SU-DHL-6 (cell line): ENCODE results near the gene DST.

Experiments used
- H2AFZ ChIP-seq: fragments of 200-600 bp; sonication (generic); 2 replicates; pipeline ENCODE4 v1.6.1; 2014; ENCODE audit warnings: low read depth, mild to moderate bottlenecking, moderate library complexity, mixed read lengths, antibody characterized with exemption, low read length; ENCODE audit not compliant: severe bottlenecking
- H3F3A ChIP-seq: fragments of 200-600 bp; shearing (Covaris generic); 2 replicates; pipeline ENCODE4 v1.6.0; 2016; ENCODE audit warnings: antibody characterized with exemption, mild to moderate bottlenecking; ENCODE audit not compliant: insufficient read depth
- H3K27ac ChIP-seq: fragments of 200-600 bp; sonication (generic); 2 replicates; pipeline ENCODE4 v1.5.1; 2016; ENCODE audit warnings: low read depth, mild to moderate bottlenecking, low read length, moderate library complexity, mixed read lengths
- H3K27me3 ChIP-seq: fragments of 200-600 bp; sonication (generic), shearing (Covaris generic); 2 replicates; pipeline ENCODE4 v1.6.0; 2014; ENCODE audit warnings: mild to moderate bottlenecking, low read length
- H3K36me3 ChIP-seq: fragments of 200-600 bp; sonication (generic); 2 replicates; pipeline ENCODE4 v1.6.1; 2014; ENCODE audit warnings: mild to moderate bottlenecking, low read length, mixed read lengths
- H3K4me2 ChIP-seq: fragments of 300-600, 200-600 bp; shearing (Covaris generic), sonication (generic); 2 replicates; pipeline ENCODE4 v1.6.0; 2014; ENCODE audit warnings: low read length, low read depth, mild to moderate bottlenecking; ENCODE audit not compliant: poor library complexity, severe bottlenecking
- H3K4me3 ChIP-seq: fragments of 200-600 bp; sonication (generic); 2 replicates; pipeline ENCODE4 v1.5.1; 2014; ENCODE audit warnings: antibody characterized with exemption, low read length, mild to moderate bottlenecking, mixed read lengths; ENCODE audit not compliant: insufficient read depth, poor library complexity, severe bottlenecking
- H3K79me2 ChIP-seq: fragments of 200-600 bp; sonication (generic); 2 replicates; pipeline ENCODE4 v1.6.1; 2014; ENCODE audit warnings: mild to moderate bottlenecking, low read length, moderate library complexity; ENCODE audit not compliant: insufficient read depth
- H3K9ac ChIP-seq: fragments of 200-600 bp; sonication (generic); 2 replicates; pipeline ENCODE4 v1.7.0; 2014; ENCODE audit warnings: mild to moderate bottlenecking, low read length
- H3K9me2 ChIP-seq: fragments of 200-600 bp; sonication (generic); replicated peaks from 2 replicates; pipeline ENCODE4 v1.6.1; 2014; ENCODE audit warnings: low read length; ENCODE audit not compliant: insufficient read depth
- H3K9me3 ChIP-seq: fragments of 200-600 bp; sonication (generic); 2 replicates; pipeline ENCODE4 v1.6.1; 2014; ENCODE audit warnings: low read length, mixed read lengths; ENCODE audit not compliant: insufficient read depth
- H4K20me1 ChIP-seq: fragments of 200-600 bp; sonication (generic); 2 replicates; pipeline ENCODE4 v1.6.1; 2014; ENCODE audit warnings: low read depth, mild to moderate bottlenecking, antibody characterized with exemption, low read length, moderate library complexity, mixed read lengths
- EZH2phosphoT487 ChIP-seq: fragments of 200-600 bp; sonication (generic), shearing (Covaris generic); conservative IDR thresholded peaks from 2 replicates; pipeline ENCODE4 v1.6.1; 2018; ENCODE audit warnings: mild to moderate bottlenecking, antibody characterized with exemption, low read length, moderate library complexity, mixed read lengths
- TF ChIP-seq, protein P1 (sequence below): fragments of 200-600 bp; sonication (generic); IDR thresholded peaks from one replicate; pipeline ENCODE4 v1.5.1; 2017; ENCODE audit warnings: antibody characterized with exemption, mild to moderate bottlenecking, low read length, moderate library complexity; ENCODE audit not compliant: insufficient read depth, poor library complexity, severe bottlenecking

Gene DST

DNA sequence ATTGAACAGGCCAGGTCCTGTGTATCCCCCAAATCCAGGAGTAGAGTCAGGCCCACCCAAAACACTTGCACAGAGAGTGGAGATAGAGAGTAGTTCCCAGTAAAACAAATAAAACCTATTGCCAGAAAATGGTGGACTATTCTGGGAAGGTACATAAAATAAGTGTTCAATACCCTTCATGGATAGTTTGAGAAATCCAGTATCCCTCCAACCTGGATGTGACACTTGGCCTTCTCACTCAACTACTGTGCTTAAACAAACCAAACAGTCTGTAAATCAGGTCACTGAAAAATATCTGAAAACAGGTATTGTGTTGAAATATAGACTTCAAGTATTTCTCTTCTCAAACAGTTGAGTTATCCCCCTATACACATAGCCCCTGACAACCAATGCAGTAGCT, 233.7 kb downstream of the DST start:
- H3K27me3 ChIP-seq, result no peaks in the 10 kb centered on the region
- H3F3A ChIP-seq, result no peaks in the 10 kb centered on the region
- no peaks in the 10 kb centered on the region for H3K9me3 ChIP-seq
- TF ChIP-seq, protein P1, sequence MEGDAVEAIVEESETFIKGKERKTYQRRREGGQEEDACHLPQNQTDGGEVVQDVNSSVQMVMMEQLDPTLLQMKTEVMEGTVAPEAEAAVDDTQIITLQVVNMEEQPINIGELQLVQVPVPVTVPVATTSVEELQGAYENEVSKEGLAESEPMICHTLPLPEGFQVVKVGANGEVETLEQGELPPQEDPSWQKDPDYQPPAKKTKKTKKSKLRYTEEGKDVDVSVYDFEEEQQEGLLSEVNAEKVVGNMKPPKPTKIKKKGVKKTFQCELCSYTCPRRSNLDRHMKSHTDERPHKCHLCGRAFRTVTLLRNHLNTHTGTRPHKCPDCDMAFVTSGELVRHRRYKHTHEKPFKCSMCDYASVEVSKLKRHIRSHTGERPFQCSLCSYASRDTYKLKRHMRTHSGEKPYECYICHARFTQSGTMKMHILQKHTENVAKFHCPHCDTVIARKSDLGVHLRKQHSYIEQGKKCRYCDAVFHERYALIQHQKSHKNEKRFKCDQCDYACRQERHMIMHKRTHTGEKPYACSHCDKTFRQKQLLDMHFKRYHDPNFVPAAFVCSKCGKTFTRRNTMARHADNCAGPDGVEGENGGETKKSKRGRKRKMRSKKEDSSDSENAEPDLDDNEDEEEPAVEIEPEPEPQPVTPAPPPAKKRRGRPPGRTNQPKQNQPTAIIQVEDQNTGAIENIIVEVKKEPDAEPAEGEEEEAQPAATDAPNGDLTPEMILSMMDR, result no peak
- no peak for TF ChIP-seq EZH2phosphoT487
- H4K20me1 ChIP-seq, result no peaks in the 10 kb centered on the region
- H2AFZ ChIP-seq, result no peak overlapping the region
- no peaks in the 10 kb centered on the region for H3K79me2 ChIP-seq
- no peaks in the 10 kb centered on the region for H3K9me2 ChIP-seq
- no peak overlapping the region for H3K9ac ChIP-seq
- H3K27ac ChIP-seq, result no peak overlapping the region
- H3K36me3 ChIP-seq, result no peaks in the 10 kb centered on the region
- H3K4me3 ChIP-seq, result no peak overlapping the region
- no peak overlapping the region for H3K4me2 ChIP-seq
